Fibroblast of lung (primary cell): ENCODE results near the gene RBM7. TPM values are rescaled to one million over a fixed set of nuclear protein-coding genes. Genes with fewer than 3 reads are reported as not detected.

ENCODE experiments used
- DNase-seq, 2 donors: peaks; one replicate each; pipeline versions ENCODE4 v3.0.0 to v3.0.0-alpha.2; 2010; ENCODE audit warnings: low read depth in 2 of 2
- H2AFZ ChIP-seq: 2 replicates; pipeline ENCODE4 v1.5.1; 2012; ENCODE audit warnings: low read length, control low read depth, inconsistent platforms
- H3K27ac ChIP-seq: 2 replicates; pipeline ENCODE4 v1.5.1; 2011; ENCODE audit warnings: low read length, control low read depth; ENCODE audit not compliant: insufficient read depth
- H3K27me3 ChIP-seq: 2 replicates; pipeline ENCODE4 v1.5.1; 2011; ENCODE audit warnings: mild to moderate bottlenecking, low read length; ENCODE audit not compliant: control insufficient read depth, insufficient read depth
- H3K36me3 ChIP-seq: 2 replicates; pipeline ENCODE4 v1.5.1; 2011; ENCODE audit warnings: low read length; ENCODE audit not compliant: control insufficient read depth, insufficient read depth
- H3K4me1 ChIP-seq: 2 replicates; pipeline ENCODE4 v1.5.1; 2011; ENCODE audit warnings: low read length; ENCODE audit not compliant: control insufficient read depth, insufficient read depth; ENCODE audit errors: extremely low read depth
- H3K4me2 ChIP-seq: 2 replicates; pipeline ENCODE4 v1.5.1; 2011; ENCODE audit warnings: low read length, control low read depth; ENCODE audit not compliant: insufficient read depth; ENCODE audit errors: extremely low read depth
- H3K4me3 ChIP-seq, 4 experiments: fragments of 200-600 bp in 1 of 4; sonication (generic) in 1 of 4; replicated peaks in 1 of 4; 2 replicates each; pipeline ENCODE4 v1.5.1; 2011 to 2016; ENCODE audit warnings: low read length in 4 of 4, low read depth in 3 of 4, mild to moderate bottlenecking in 3 of 4, control low read depth in 2 of 4, inconsistent platforms in 1 of 4, mixed read lengths in 1 of 4; ENCODE audit not compliant: insufficient read depth in 1 of 4; ENCODE audit errors: control extremely low read depth in 1 of 4
- H3K79me2 ChIP-seq: 2 replicates; pipeline ENCODE4 v1.5.1; 2012; ENCODE audit warnings: mild to moderate bottlenecking, low read length, inconsistent platforms; ENCODE audit not compliant: control insufficient read depth, insufficient read depth
- H3K9ac ChIP-seq: 2 replicates; pipeline ENCODE4 v1.5.1; 2011; ENCODE audit warnings: mild to moderate bottlenecking, low read length, control low read depth; ENCODE audit not compliant: insufficient read depth
- H3K9me3 ChIP-seq: 2 replicates; pipeline ENCODE4 v1.5.1; 2012; ENCODE audit warnings: low read depth, low read length; ENCODE audit not compliant: control insufficient read depth, insufficient read depth
- H4K20me1 ChIP-seq: 2 replicates; pipeline ENCODE4 v1.5.1; 2011; ENCODE audit warnings: low read length; ENCODE audit not compliant: control insufficient read depth, insufficient read depth; ENCODE audit errors: extremely low read depth
- EZH2 ChIP-seq: IDR thresholded peaks from 2 replicates; pipeline ENCODE4 v1.5.1; 2012; ENCODE audit warnings: low read length, control low read depth, mild to moderate bottlenecking; ENCODE audit errors: missing control alignments
- polyA plus RNA-seq, 2 donors: library from polyadenylated mRNA; depleted of rRNA in 1 of 2; stranded (reverse) in 1 of 2; unstranded in 1 of 2; fragments of >200 nt; gene quantifications; 2 replicates each; pipeline ENCODE4 v1.2.1, GENCODE V29; 2011 to 2012; ENCODE audit warnings: missing spikeins in 1 of 2
- total RNA-seq: library from RNA; depleted of rRNA; stranded (reverse); fragments of >200 nt; gene quantifications from 2 replicates; pipeline ENCODE4 v1.2.1, GENCODE V29; 2014
- TF ChIP-seq, protein P1 (sequence below), 2 donors: IDR thresholded peaks in 1 of 2; conservative IDR thresholded peaks in 1 of 2; 1 replicate in 1 of 2; 2 replicates in 1 of 2; pipeline ENCODE4 v1.5.1; 2011 to 2012; ENCODE audit warnings: low read length in 2 of 2, control low read depth in 1 of 2, inconsistent platforms in 1 of 2, low read depth in 1 of 2, mild to moderate bottlenecking in 1 of 2

The RBM7 gene
- total and polyA plus RNA-seq, 2 donors (not counting 1 experiment from before 2014, with no cell fraction given), result 46.5 to 81.1 TPM

DNA sequence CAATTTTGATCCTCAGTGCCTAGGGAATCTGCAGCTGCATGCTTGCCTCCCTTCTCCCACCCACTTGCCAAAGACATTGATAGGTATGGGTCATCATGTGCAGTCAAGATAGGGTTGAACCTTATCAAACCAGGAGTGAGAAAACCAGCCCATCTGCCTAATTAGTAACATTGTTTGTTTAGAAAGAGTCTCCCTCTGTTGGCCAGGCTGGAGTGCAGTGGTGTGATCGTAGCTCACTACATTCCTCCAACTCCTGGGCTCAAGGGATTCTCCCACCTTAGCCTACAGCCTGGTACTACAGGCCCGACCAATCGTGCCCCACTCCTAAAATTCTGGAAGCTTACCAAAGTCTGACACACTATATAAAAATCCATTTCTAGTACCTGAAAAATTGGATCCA lies 4.7 kb upstream of the RBM7 start:
- TF ChIP-seq EZH2, result no peak
- TF ChIP-seq, protein P1, sequence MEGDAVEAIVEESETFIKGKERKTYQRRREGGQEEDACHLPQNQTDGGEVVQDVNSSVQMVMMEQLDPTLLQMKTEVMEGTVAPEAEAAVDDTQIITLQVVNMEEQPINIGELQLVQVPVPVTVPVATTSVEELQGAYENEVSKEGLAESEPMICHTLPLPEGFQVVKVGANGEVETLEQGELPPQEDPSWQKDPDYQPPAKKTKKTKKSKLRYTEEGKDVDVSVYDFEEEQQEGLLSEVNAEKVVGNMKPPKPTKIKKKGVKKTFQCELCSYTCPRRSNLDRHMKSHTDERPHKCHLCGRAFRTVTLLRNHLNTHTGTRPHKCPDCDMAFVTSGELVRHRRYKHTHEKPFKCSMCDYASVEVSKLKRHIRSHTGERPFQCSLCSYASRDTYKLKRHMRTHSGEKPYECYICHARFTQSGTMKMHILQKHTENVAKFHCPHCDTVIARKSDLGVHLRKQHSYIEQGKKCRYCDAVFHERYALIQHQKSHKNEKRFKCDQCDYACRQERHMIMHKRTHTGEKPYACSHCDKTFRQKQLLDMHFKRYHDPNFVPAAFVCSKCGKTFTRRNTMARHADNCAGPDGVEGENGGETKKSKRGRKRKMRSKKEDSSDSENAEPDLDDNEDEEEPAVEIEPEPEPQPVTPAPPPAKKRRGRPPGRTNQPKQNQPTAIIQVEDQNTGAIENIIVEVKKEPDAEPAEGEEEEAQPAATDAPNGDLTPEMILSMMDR (conservative IDR thresholded peaks at IDR 0.05 in 1 of 2, IDR thresholded peaks at IDR 0.05 in 1 of 2; ENCODE audit: low read depth in 1 of 2, low read length in 2 of 2), result peak; percentile 17 to 23
- Histone ChIP-seq H2AFZ (no peak overlapping the region), H3K4me3 (no peak overlapping the region), H3K79me2 (peaks cover 9% of the 10 kb centered on the region), H3K4me2 (no peak overlapping the region), H4K20me1 (no peaks in the 10 kb centered on the region), H3K27ac (no peak overlapping the region), H3K27me3 (no peaks in the 10 kb centered on the region), H3K4me1 (peaks cover 3% of the 10 kb centered on the region), H3K36me3 (no peaks in the 10 kb centered on the region), H3K9me3 (no peaks in the 10 kb centered on the region), H3K9ac (no peak overlapping the region)
- DNase-seq, result no peak

DNA sequence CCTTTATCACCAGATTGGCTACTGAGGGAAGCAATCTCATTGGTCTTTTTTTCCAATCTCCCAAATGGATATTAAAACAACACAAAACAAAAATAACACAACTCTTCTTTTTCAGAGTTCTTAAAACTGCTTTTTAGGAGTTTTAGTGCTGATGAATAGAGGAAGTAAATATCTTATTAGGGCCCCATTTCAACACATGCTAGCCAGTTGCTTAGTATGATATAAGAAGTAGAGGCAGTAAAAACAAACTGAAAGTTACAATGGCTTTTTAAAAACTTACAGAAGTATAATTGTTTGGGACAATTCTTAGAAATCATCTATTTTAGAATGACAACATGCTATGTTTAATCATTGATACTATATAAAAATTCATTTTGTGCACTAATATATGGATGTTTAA lies 3.5 kb upstream of the RBM7 start:
- H3K79me2 ChIP-seq, result peaks cover 20% of the 10 kb centered on the region
- no peaks in the 10 kb centered on the region for H3K36me3 ChIP-seq
- H3K9me3 ChIP-seq, result no peaks in the 10 kb centered on the region
- H3K4me2 ChIP-seq, result no peak overlapping the region
- no peaks in the 10 kb centered on the region for H4K20me1 ChIP-seq
- H3K4me3 ChIP-seq, result no peak overlapping the region
- no peak for DNase-seq
- TF ChIP-seq EZH2, result no peak
- TF ChIP-seq, protein P1 (conservative IDR thresholded peaks at IDR 0.05 in 1 of 2, IDR thresholded peaks at IDR 0.05 in 1 of 2; ENCODE audit: low read depth in 1 of 2, low read length in 2 of 2), result no peak
- no peak overlapping the region for H3K27ac ChIP-seq
- no peak overlapping the region for H2AFZ ChIP-seq
- no peaks in the 10 kb centered on the region for H3K27me3 ChIP-seq
- peaks cover 3% of the 10 kb centered on the region for H3K4me1 ChIP-seq
- no peak overlapping the region for H3K9ac ChIP-seq

GRCh38 chr11:114397349-114397982 lies 3.0 kb upstream of the RBM7 start:
- Histone ChIP-seq H3K9me3 (no peaks in the 10 kb centered on the region), H3K36me3 (no peaks in the 10 kb centered on the region), H3K27me3 (no peaks in the 10 kb centered on the region), H3K4me2 (peak overlapping the region; percentile 54), H3K4me1 (peaks cover 3% of the 10 kb centered on the region), H3K4me3 (no peak overlapping the region), H2AFZ (no peak overlapping the region), H3K79me2 (peaks cover 25% of the 10 kb centered on the region), H4K20me1 (no peaks in the 10 kb centered on the region), H3K9ac (no peak overlapping the region), H3K27ac (no peak overlapping the region)
- DNase-seq, result peak in 1 of 2 donors; percentile 43
- no peak for TF ChIP-seq EZH2
- TF ChIP-seq, protein P1 (conservative IDR thresholded peaks at IDR 0.05 in 1 of 2, IDR thresholded peaks at IDR 0.05 in 1 of 2; ENCODE audit: low read depth in 1 of 2, low read length in 2 of 2), result no peak
